ENCODE measurements around the gene OXTR. TPM values are rescaled to one million over a fixed set of nuclear protein-coding genes. Genes with fewer than 3 reads are reported as not detected.

Gene OXTR
- total and polyA plus RNA-seq, 3 donors from 2014 or later = 0.58 to 4.2 (median 1.8) TPM

GRCh38 chr3:8709287-8709686, 60.1 kb downstream of the OXTR start:
- no peak for DNase-seq
- H3K4me1 ChIP-seq = no peaks in the 10 kb centered on the region
- H3K27me3 ChIP-seq = no peaks in the 10 kb centered on the region
- no peak overlapping the region for H3K4me3 ChIP-seq
- 71 to 87% methylated on average over 5 of the region's 5 CpGs for WGBS, 2 donors
- no peak overlapping the region for H3K27ac ChIP-seq
- intact Hi-C loops (cut with DNase I; ENCODE audit: low total_unique reads) = no loop called here
- H3K9me3 ChIP-seq = no peaks in the 10 kb centered on the region
- H3K36me3 ChIP-seq (ENCODE audit: low read depth, missing control alignments) = no peaks in the 10 kb centered on the region
- no peak for TF ChIP-seq POLR2A (IDR thresholded peaks at IDR 0.05)

- Histone ChIP-seq H3K27me3 (no peaks in the 10 kb centered on the region), H3K36me3 (ENCODE audit: low read depth, missing control alignments) (no peaks in the 10 kb centered on the region), H3K4me3 (no peak overlapping the region), H3K4me1 (no peaks in the 10 kb centered on the region), H3K27ac (no peak overlapping the region), H3K9me3 (no peaks in the 10 kb centered on the region)
- intact Hi-C loops (cut with DNase I; ENCODE audit: low total_unique reads) = no loop called here
- no peak for DNase-seq
- WGBS, 2 donors = 84 to 91% methylated on average over 3 of the region's 3 CpGs
- TF ChIP-seq CTCF (IDR thresholded peaks at IDR 0.05) = no peak
- no peak for TF ChIP-seq POLR2A (IDR thresholded peaks at IDR 0.05)
Observed at GRCh38 chr3:8705575-8705974, 63.8 kb downstream of the OXTR start.

GRCh38 chr3:8702560-8702959, 66.9 kb downstream of the OXTR start:
- Histone ChIP-seq H3K27ac (no peak overlapping the region), H3K4me1 (no peaks in the 10 kb centered on the region), H3K36me3 (ENCODE audit: low read depth, missing control alignments) (no peaks in the 10 kb centered on the region), H3K27me3 (no peaks in the 10 kb centered on the region), H3K4me3 (no peak overlapping the region), H3K9me3 (no peaks in the 10 kb centered on the region)
- intact Hi-C loops (cut with DNase I; ENCODE audit: low total_unique reads) = no loop called here
- no peak for TF ChIP-seq POLR2A (IDR thresholded peaks at IDR 0.05)
- TF ChIP-seq CTCF (IDR thresholded peaks at IDR 0.05) = no peak
- WGBS, 2 donors = 45 to 58% methylated on average over 3 of the region's 3 CpGs
- no peak for DNase-seq

Other genes with a start within 250 kb of the OXTR start
- gene SSUH2, start 124.8 kb downstream of the OXTR start, total RNA-seq = 10 to 100 TPM in 1 of 2 donors, 1 to 10 TPM in 1; 9.8 to 15.0 TPM
- gene SSUH2, start 124.8 kb downstream of the OXTR start, polyA plus RNA-seq (ENCODE audit: insufficient read depth, low read depth, low replicate concordance) = 28.9 TPM
- not detected for gene CAV3, start 35.8 kb downstream of the OXTR start, total RNA-seq
- 1.3 TPM for gene CAV3, start 35.8 kb downstream of the OXTR start, polyA plus RNA-seq (ENCODE audit: insufficient read depth, low read depth, low replicate concordance)
- gene RAD18, start 193.9 kb upstream of the OXTR start, total RNA-seq = 10 to 100 TPM; 18.8 to 27.0 TPM
- gene RAD18, start 193.9 kb upstream of the OXTR start, polyA plus RNA-seq (ENCODE audit: insufficient read depth, low read depth, low replicate concordance) = 7.6 TPM

Measured in testis (tissue), 3 donors.